NCI-H1105 (cell line): ENCODE data around the gene DCAF8.

Experiments
- DNase-seq: peaks from one replicate; lab custom pipeline; 2025; lab: John Stamatoyannopoulos, UW

The DCAF8 gene

DNA sequence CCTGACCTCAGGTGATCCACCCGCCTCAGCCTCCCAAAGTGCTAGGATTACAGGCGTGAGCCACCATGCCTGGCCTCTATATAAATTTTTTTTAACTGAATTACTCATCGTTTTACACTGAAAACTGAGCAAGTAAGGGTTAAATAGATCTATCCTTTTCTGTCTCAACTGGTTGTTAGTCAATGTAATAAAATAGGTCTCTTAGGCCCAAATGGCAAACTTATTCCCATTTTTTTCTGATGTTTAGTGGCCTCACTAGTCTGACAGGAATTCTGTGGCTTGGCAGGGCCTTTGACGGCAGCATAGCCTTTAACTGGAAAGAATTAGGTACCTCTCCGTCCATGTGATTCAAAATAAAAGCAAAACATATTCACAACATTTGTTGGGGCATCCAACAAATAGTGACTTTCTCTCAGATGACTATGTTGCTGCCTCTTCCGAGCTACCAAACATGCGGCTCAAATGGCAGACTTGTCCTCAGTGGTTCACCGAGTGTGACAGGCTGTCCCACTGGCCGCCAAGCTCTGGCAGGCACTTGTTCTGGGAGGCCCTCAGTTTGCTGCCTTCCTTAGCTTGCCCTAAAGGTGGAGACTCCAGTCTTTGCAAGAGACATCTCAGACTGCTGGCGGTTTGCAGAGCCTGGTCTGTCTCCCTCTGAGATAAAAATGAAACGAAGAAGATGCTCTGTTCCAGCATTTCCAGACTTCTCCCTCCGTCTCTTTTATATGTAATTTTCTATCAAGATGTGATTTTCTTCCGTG lies 93.6 kb downstream of the DCAF8 start:
- no peak for DNase-seq

GRCh38 chr1:160168016-160168415 lies 94.3 kb downstream of the DCAF8 start:
- DNase-seq = no peak

DNA sequence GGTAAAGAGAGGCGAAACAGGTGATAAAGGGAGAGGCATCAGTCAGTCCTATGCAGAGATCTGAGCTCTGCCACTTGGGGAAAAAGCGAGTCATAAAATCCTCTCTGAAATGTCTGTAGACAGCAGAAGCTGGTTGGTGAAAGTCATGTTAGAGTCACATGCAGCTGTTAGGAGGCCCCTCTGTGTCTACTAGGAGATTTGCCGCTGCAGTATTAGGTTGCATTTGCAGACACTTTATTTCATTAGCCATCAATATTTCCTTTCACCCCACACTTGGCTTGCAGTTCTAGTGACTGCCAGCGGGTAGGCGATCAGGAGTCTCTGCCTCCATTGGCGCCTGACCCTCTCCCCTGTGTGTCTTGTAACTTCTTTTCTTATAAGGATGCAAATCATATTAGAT lies 94.8 kb downstream of the DCAF8 start:
- DNase-seq = no peak

GRCh38 chr1:160167056-160167455 lies 95.3 kb downstream of the DCAF8 start:
- DNase-seq = no peak

DNA sequence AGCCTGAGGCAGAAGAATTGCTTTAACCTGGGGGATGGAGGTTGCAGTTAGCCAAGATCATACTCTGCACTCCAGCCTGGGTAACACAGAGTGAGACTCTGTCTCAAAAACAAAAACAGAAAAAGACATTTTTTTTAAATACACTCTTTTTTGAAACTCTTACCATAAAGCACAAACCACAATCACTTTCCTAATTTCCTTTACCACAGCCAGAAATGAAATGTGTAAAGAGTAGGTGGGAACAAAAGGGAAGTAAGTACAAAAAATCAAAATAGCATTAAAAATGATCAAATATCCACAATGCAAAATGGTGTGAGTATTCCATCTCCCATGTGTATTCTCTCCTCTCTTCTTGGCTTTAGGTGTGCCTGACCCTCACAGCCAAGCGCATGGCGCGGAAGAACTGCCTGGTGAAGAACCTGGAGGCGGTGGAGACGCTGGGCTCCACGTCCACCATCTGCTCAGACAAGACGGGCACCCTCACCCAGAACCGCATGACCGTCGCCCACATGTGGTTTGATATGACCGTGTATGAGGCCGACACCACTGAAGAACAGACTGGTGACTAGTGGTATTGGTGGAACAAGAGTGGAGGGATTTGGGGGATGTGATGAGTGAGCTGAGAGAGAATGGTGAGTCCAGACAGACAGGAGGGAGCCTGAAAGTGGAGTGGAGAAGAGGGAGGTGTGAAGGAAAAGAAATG lies 96.0 kb downstream of the DCAF8 start:
- no peak for DNase-seq
